ENCODE measurements around the gene FTH1. TPM values are rescaled to one million over a fixed set of nuclear protein-coding genes. Genes with fewer than 3 reads are reported as not detected.
A peak's percentile ranks its signal among the peaks of the same experiment; 100 is the strongest.

Gene FTH1
- total and polyA plus RNA-seq, 2 of the 8 experiments (the other 6 are each of a cell fraction or from before 2014, with no cell fraction given), result 1,153 to 1,461 TPM

DNA sequence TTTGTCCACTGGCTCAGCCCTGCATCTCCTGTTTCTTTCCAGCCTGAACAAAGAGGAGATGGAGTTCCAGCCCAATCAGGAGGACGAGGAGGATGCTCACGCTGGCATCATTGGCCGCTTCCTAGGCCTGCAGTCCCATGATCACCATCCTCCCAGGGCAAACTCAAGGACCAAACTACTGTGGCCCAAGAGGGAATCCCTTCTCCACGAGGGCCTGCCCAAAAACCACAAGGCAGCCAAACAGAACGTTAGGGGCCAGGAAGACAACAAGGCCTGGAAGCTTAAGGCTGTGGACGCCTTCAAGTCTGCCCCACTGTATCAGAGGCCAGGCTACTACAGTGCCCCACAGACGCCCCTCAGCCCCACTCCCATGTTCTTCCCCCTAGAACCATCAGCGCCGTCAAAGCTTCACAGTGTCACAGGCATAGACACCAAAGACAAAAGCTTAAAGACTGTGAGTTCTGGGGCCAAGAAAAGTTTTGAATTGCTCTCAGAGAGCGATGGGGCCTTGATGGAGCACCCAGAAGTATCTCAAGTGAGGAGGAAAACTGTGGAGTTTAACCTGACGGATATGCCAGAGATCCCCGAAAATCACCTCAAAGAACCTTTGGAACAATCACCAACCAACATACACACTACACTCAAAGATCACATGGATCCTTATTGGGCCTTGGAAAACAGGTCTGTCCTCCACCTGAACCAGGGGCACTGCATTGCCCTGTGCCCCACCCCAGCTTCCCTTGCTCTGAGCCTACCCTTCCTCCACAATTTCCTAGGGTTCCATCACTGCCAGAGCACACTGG is 5.0 kb downstream of the FTH1 start:
- H4K20me1 ChIP-seq (replicated peaks in 1 of 2; ENCODE audit: control insufficient read depth in 1 of 2, insufficient read depth in 2 of 2, low read length in 2 of 2), result peaks cover 10 to 21% of the 10 kb centered on the region in 2 experiments
- H3K23me2 ChIP-seq (ENCODE audit: low read depth, low read length), result peaks cover 2% of the 10 kb centered on the region; the same call in 1 of the 2 replicates
- no peak overlapping the region for H2BK15ac ChIP-seq (ENCODE audit: low read length)
- H4K91ac ChIP-seq (replicated peaks; ENCODE audit: insufficient read length, low read length), result no peak overlapping the region
- no peaks in the 10 kb centered on the region for H3K4me1 ChIP-seq (replicated peaks in 1 of 4; ENCODE audit: control insufficient read depth in 3 of 4, insufficient read depth in 4 of 4, low read length in 3 of 4)
- ChIA-PET CTCF (ENCODE audit: partially characterized antibody) (interaction anchor here (0.6 to 6.0 kb wide), 11 partner anchors 16 to 165 kb away, joined by 3 to 38 read pairs (median 4); no protein-coding TSS in a partner anchor), POLR2A (ENCODE audit: partially characterized antibody) (interaction anchor here (1.0 to 25.7 kb wide), 15 partner anchors 3 to 146 kb away, joined by 3 to 458 read pairs (median 4); partner anchors contain the start of genes BEST1 and FTH1)
- H3K4ac ChIP-seq (replicated peaks; ENCODE audit: insufficient read length, low read depth, low read length), result no peak overlapping the region
- DNase-seq (ENCODE audit: low read depth in 1 of 2, low spot score in 2 of 2) (no peak), FAIRE-seq (no peak)
- TF ChIP-seq POLR2AphosphoS5 (IDR thresholded peaks at IDR 0.05; ENCODE audit: low read depth, low read length), result no peak; the same call in 1 of the 2 replicates
- TF ChIP-seq POLR2A (IDR thresholded peaks at IDR 0.05; ENCODE audit: control extremely low read depth in 1 of 2, low read depth in 2 of 2, low read length in 2 of 2), result peak in 1 of 2 experiments; percentile 53; a peak in 1 of 3 replicates
- no peak for TF ChIP-seq KDM4A (IDR thresholded peaks at IDR 0.05; ENCODE audit: low read depth, low read length, severe bottlenecking)
- TF ChIP-seq TAF7 (optimal IDR thresholded peaks at IDR 0.05; ENCODE audit: borderline replicate concordance, low read depth, low read length), result peak; percentile 20
- H3K23ac ChIP-seq (ENCODE audit: insufficient read length), result no peak overlapping the region
- peak overlapping the region; percentile 84; the same call in 1 of the 2 replicates for H2AK5ac ChIP-seq (ENCODE audit: low read depth, low read length)
- H3K79me1 ChIP-seq (ENCODE audit: low read depth, low read length), result peaks cover 2% of the 10 kb centered on the region
- no peaks in the 10 kb centered on the region for H3K27me3 ChIP-seq (replicated peaks in 1 of 4; ENCODE audit: control insufficient read depth in 3 of 4, extremely low read depth in 1 of 4, insufficient read depth in 3 of 4, low read length in 3 of 4)
- no peak overlapping the region for H2BK12ac ChIP-seq (ENCODE audit: low read depth, low read length)
- no peak overlapping the region for H3K27ac ChIP-seq (ENCODE audit: low read depth, low read length)
- no peak overlapping the region for H3K14ac ChIP-seq (ENCODE audit: insufficient read length)
- no peak overlapping the region for H3K4me3 ChIP-seq (ENCODE audit: extremely low read depth in 1 of 4, insufficient read depth in 2 of 4, low read depth in 3 of 4, low read length in 4 of 4)
- peaks cover 14 to 24% of the 10 kb centered on the region in 2 experiments for H3K79me2 ChIP-seq (ENCODE audit: control insufficient read depth in 1 of 2, insufficient read depth in 2 of 2, low read length in 2 of 2)
- peaks cover 14 to 29% (median 28%) of the 10 kb centered on the region in 4 experiments; a peak in 7 of 8 replicates for H3K36me3 ChIP-seq (ENCODE audit: control insufficient read depth in 2 of 4, insufficient read depth in 4 of 4, low read length in 3 of 4)
- H3K18ac ChIP-seq (ENCODE audit: extremely low read depth, low read length), result no peak overlapping the region
- 86% methylated on average over 12 of the region's 12 CpGs; no CpG with 5 or more reads in 1 of the 2 experiments for WGBS, 2 experiments (ENCODE audit: extremely low coverage in 1 of 2, insufficient coverage in 1 of 2, insufficient read length in 1 of 2, insufficient replicate concordance in 2 of 2, low coverage in 1 of 2, low lambda C conversion rate in 2 of 2, missing lambda C conversion rate in 1 of 2)
- H2AFZ ChIP-seq (ENCODE audit: low read length), result no peak overlapping the region
- no peak overlapping the region for H4K8ac ChIP-seq (ENCODE audit: extremely low read depth, insufficient read depth, low read length)
- H3K56ac ChIP-seq (replicated peaks; ENCODE audit: insufficient read length, low read depth, low read length), result no peak overlapping the region
- peak overlapping the region; percentile 13; the same call in 1 of the 2 replicates for H2BK5ac ChIP-seq (ENCODE audit: low read depth, low read length)
- H4K5ac ChIP-seq (ENCODE audit: insufficient read length, low read depth, low read length), result no peak overlapping the region
- no peak overlapping the region for H3K9ac ChIP-seq (replicated peaks in 1 of 4; ENCODE audit: extremely low read depth in 1 of 4, low read depth in 3 of 4, low read length in 3 of 4)
- no peak overlapping the region for H3K4me2 ChIP-seq (ENCODE audit: insufficient read depth in 1 of 2, low read depth in 2 of 2, low read length in 2 of 2)
- H2BK120ac ChIP-seq (replicated peaks; ENCODE audit: low read depth, low read length), result no peak overlapping the region
- H3K9me3 ChIP-seq (ENCODE audit: insufficient read depth in 2 of 2, low read depth in 1 of 2, low read length in 1 of 2), result no peaks in the 10 kb centered on the region
- H2BK20ac ChIP-seq (ENCODE audit: low read length), result no peak overlapping the region

Data from H1 (cell line).